GM12891 (cell line): ENCODE results near the gene ZDHHC18.

Experiments used
- PAX5 ChIP-seq: IDR thresholded peaks from 2 replicates; pipeline ENCODE4 v1.6.1; 2011; ENCODE audit warnings: low read length, moderate library complexity, mild to moderate bottlenecking; ENCODE audit not compliant: insufficient read depth, severe bottlenecking
- POLR2A ChIP-seq: IDR thresholded peaks from 2 replicates; pipeline ENCODE4 v1.6.1; 2011; ENCODE audit warnings: low read depth, low read length, control low read depth
- POLR2AphosphoS5 ChIP-seq: IDR thresholded peaks from 2 replicates; pipeline ENCODE4 v1.6.1; 2011; ENCODE audit warnings: low read depth, low read length, control low read depth
- POU2F2 ChIP-seq: IDR thresholded peaks from 2 replicates; pipeline ENCODE4 v1.6.1; 2011; ENCODE audit warnings: low read depth, mild to moderate bottlenecking, control low read depth, low read length, moderate library complexity
- SPI1 ChIP-seq: IDR thresholded peaks from 2 replicates; pipeline ENCODE4 v1.6.1; 2011; ENCODE audit warnings: low read depth, low read length, control low read depth
- TAF1 ChIP-seq: IDR thresholded peaks from 2 replicates; pipeline ENCODE4 v1.6.1; 2011; ENCODE audit warnings: low read depth, low read length, control low read depth

DNA sequence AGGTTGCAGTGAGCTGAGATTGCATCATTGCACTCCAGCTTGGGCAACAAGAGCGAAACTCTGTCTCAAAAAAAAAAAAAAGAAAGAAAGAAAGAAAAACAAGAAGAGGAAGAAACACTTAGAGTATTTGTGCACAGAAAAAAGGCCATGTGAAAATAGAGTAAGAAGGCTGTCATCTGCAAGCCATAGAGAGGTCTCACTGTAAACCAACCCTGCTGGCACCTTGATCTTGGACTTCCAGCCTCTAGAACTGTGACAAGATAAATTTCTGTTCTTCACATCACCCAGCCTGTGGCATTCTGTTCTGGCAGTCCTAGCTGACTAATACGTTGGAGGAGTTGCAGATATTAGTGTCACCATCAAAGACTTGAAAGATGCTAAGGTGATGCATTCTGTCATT, 12.1 kb upstream of the ZDHHC18 start:
- TF ChIP-seq POLR2A (no peak), POLR2AphosphoS5 (no peak), TAF1 (no peak), SPI1 (no peak), POU2F2 (no peak), PAX5 (no peak)
